ENCODE measurements around the gene UTS2R.
A peak's percentile ranks its signal among the peaks of the same experiment; 100 is the strongest.
"Not testable (repeated sequence)": the region's sequence is repeated elsewhere in the genome, so short reads cannot be mapped to it uniquely, and the experiment has no call there.

UTS2R gene

GRCh38 chr17:82374626-82375331 is 3.2 kb downstream of the UTS2R start:
- Histone ChIP-seq H3K36me3 (ENCODE audit: insufficient read depth, low read length) (no peaks in the 10 kb centered on the region), H3K9ac (ENCODE audit: low read depth, low read length) (no peak overlapping the region), H3K79me2 (ENCODE audit: insufficient read depth, low read length) (no peaks in the 10 kb centered on the region), H2AFZ (ENCODE audit: low read depth, low read length) (no peak overlapping the region), H3K4me3 (ENCODE audit: low read depth in 1 of 2, low read length in 2 of 2) (no peak overlapping the region), H3K9me3 (ENCODE audit: insufficient read depth, low read length, severe bottlenecking) (no peaks in the 10 kb centered on the region), H3K27ac (ENCODE audit: low read length) (no peak overlapping the region), H4K20me1 (ENCODE audit: insufficient read depth, low read length) (no peaks in the 10 kb centered on the region), H3K27me3 (ENCODE audit: insufficient read depth, low read length, poor library complexity) (no peaks in the 10 kb centered on the region), H3K4me2 (ENCODE audit: insufficient read depth, low read length) (no peak overlapping the region), H3K4me1 (ENCODE audit: insufficient read depth, low read length) (no peaks in the 10 kb centered on the region)
- TF ChIP-seq CTCF (IDR thresholded peaks at IDR 0.05; ENCODE audit: borderline replicate concordance, extremely low read depth, low read length, poor library complexity, severe bottlenecking) (no peak), EZH2 (IDR thresholded peaks at IDR 0.05; ENCODE audit: borderline replicate concordance, low read depth, low read length, severe bottlenecking) (no peak)
- no peak for DNase-seq
- ATAC-seq (ENCODE audit: insufficient read depth, low read depth), result no peak

GRCh38 chr17:82375359-82376041 is 3.9 kb downstream of the UTS2R start:
- Histone ChIP-seq H3K4me1 (ENCODE audit: insufficient read depth, low read length) (no peaks in the 10 kb centered on the region), H3K9ac (ENCODE audit: low read depth, low read length) (no peak overlapping the region), H3K36me3 (ENCODE audit: insufficient read depth, low read length) (no peaks in the 10 kb centered on the region), H3K9me3 (ENCODE audit: insufficient read depth, low read length, severe bottlenecking) (no peaks in the 10 kb centered on the region), H2AFZ (ENCODE audit: low read depth, low read length) (no peak overlapping the region), H3K27ac (ENCODE audit: low read length) (no peak overlapping the region), H3K79me2 (ENCODE audit: insufficient read depth, low read length) (no peaks in the 10 kb centered on the region), H3K4me3 (ENCODE audit: low read depth in 1 of 2, low read length in 2 of 2) (no peak overlapping the region), H3K4me2 (ENCODE audit: insufficient read depth, low read length) (no peak overlapping the region), H4K20me1 (ENCODE audit: insufficient read depth, low read length) (no peaks in the 10 kb centered on the region), H3K27me3 (ENCODE audit: insufficient read depth, low read length, poor library complexity) (no peaks in the 10 kb centered on the region)
- DNase-seq, result no peak
- no peak for ATAC-seq (ENCODE audit: insufficient read depth, low read depth)
- TF ChIP-seq EZH2 (IDR thresholded peaks at IDR 0.05; ENCODE audit: borderline replicate concordance, low read depth, low read length, severe bottlenecking) (no peak), CTCF (IDR thresholded peaks at IDR 0.05; ENCODE audit: borderline replicate concordance, extremely low read depth, low read length, poor library complexity, severe bottlenecking) (no peak)

- no peaks in the 10 kb centered on the region for H3K36me3 ChIP-seq (ENCODE audit: insufficient read depth, low read length)
- H3K9ac ChIP-seq (ENCODE audit: low read depth, low read length), result no peak overlapping the region
- no peaks in the 10 kb centered on the region for H3K9me3 ChIP-seq (ENCODE audit: insufficient read depth, low read length, severe bottlenecking)
- no peak for DNase-seq
- TF ChIP-seq CTCF (IDR thresholded peaks at IDR 0.05; ENCODE audit: borderline replicate concordance, extremely low read depth, low read length, poor library complexity, severe bottlenecking), result no peak
- TF ChIP-seq EZH2 (IDR thresholded peaks at IDR 0.05; ENCODE audit: borderline replicate concordance, low read depth, low read length, severe bottlenecking), result no peak
- H3K27me3 ChIP-seq (ENCODE audit: insufficient read depth, low read length, poor library complexity), result no peaks in the 10 kb centered on the region
- H3K4me2 ChIP-seq (ENCODE audit: insufficient read depth, low read length), result no peak overlapping the region
- H3K4me3 ChIP-seq (ENCODE audit: low read depth in 1 of 2, low read length in 2 of 2), result no peak overlapping the region
- H3K4me1 ChIP-seq (ENCODE audit: insufficient read depth, low read length), result no peaks in the 10 kb centered on the region
- H4K20me1 ChIP-seq (ENCODE audit: insufficient read depth, low read length), result no peaks in the 10 kb centered on the region
- H2AFZ ChIP-seq (ENCODE audit: low read depth, low read length), result no peak overlapping the region
- ATAC-seq (ENCODE audit: insufficient read depth, low read depth), result peak; percentile 11; the same call in 1 of the 3 replicates
- no peaks in the 10 kb centered on the region for H3K79me2 ChIP-seq (ENCODE audit: insufficient read depth, low read length)
- H3K27ac ChIP-seq (ENCODE audit: low read length), result no peak overlapping the region
Observed at GRCh38 chr17:82376042-82376730, 4.6 kb downstream of the UTS2R start.

- H3K4me1 ChIP-seq (ENCODE audit: insufficient read depth, low read length); ATAC-seq (ENCODE audit: insufficient read depth, low read depth); H3K79me2 ChIP-seq (ENCODE audit: insufficient read depth, low read length); H3K9me3 ChIP-seq (ENCODE audit: insufficient read depth, low read length, severe bottlenecking); H3K27ac ChIP-seq (ENCODE audit: low read length); H4K20me1 ChIP-seq (ENCODE audit: insufficient read depth, low read length); H3K4me3 ChIP-seq (ENCODE audit: low read depth in 1 of 2, low read length in 2 of 2); H2AFZ ChIP-seq (ENCODE audit: low read depth, low read length); H3K27me3 ChIP-seq (ENCODE audit: insufficient read depth, low read length, poor library complexity); H3K36me3 ChIP-seq (ENCODE audit: insufficient read depth, low read length); H3K4me2 ChIP-seq (ENCODE audit: insufficient read depth, low read length); DNase-seq; H3K9ac ChIP-seq (ENCODE audit: low read depth, low read length): not testable (repeated sequence)
Observed at GRCh38 chr17:82377294-82377693, 5.7 kb downstream of the UTS2R start.

All from DND-41 (cell line).